Measurements from ENCODE around the gene GYPC. TPM values are rescaled to one million over a fixed set of nuclear protein-coding genes. Genes with fewer than 3 reads are reported as not detected.

The GYPC gene
- total RNA-seq, 2 donors from 2014 or later: 17.3 to 32.9 TPM

- Histone ChIP-seq H3K9me3 (no peaks in the 10 kb centered on the region), H3K36me3 (no peaks in the 10 kb centered on the region), H3K4me3 (no peak overlapping the region), H3K27ac (no peak overlapping the region), H3K4me1 (replicated peaks) (no peaks in the 10 kb centered on the region), H3K27me3 (replicated peaks; ENCODE audit: insufficient read depth) (no peaks in the 10 kb centered on the region)
- TF ChIP-seq CTCF (IDR thresholded peaks at IDR 0.05) (no peak), POLR2AphosphoS5 (IDR thresholded peaks at IDR 0.05) (no peak), POLR2A (IDR thresholded peaks at IDR 0.05) (no peak)
- 94% methylated on average over 9 of the region's 9 CpGs for WGBS
- no peak for DNase-seq (ENCODE audit: low spot score)
- intact Hi-C loops (cut with DNase I): no loop called here
These were observed 23.2 kb downstream of the GYPC start for GRCh38 chr2:126679094-126679713.

GRCh38 chr2:126681505-126681904 lies 25.5 kb downstream of the GYPC start:
- H3K27me3 ChIP-seq (replicated peaks; ENCODE audit: insufficient read depth): no peaks in the 10 kb centered on the region
- DNase-seq (ENCODE audit: low spot score): no peak
- H3K9me3 ChIP-seq: no peaks in the 10 kb centered on the region
- intact Hi-C loops (cut with DNase I): no loop called here
- TF ChIP-seq POLR2A (IDR thresholded peaks at IDR 0.05) (no peak), POLR2AphosphoS5 (IDR thresholded peaks at IDR 0.05) (no peak), CTCF (IDR thresholded peaks at IDR 0.05) (no peak)
- WGBS: 96% methylated on average over 6 of the region's 6 CpGs
- H3K27ac ChIP-seq: no peak overlapping the region
- H3K36me3 ChIP-seq: no peaks in the 10 kb centered on the region
- no peaks in the 10 kb centered on the region for H3K4me1 ChIP-seq (replicated peaks)
- no peak overlapping the region for H3K4me3 ChIP-seq

GRCh38 chr2:126685629-126686028 lies 29.7 kb downstream of the GYPC start:
- no peak overlapping the region for H3K4me3 ChIP-seq
- H3K27me3 ChIP-seq (replicated peaks; ENCODE audit: insufficient read depth): no peaks in the 10 kb centered on the region
- no peak for TF ChIP-seq CTCF (IDR thresholded peaks at IDR 0.05)
- no peak for TF ChIP-seq POLR2A (IDR thresholded peaks at IDR 0.05)
- TF ChIP-seq POLR2AphosphoS5 (IDR thresholded peaks at IDR 0.05): no peak
- no peak overlapping the region for H3K27ac ChIP-seq
- intact Hi-C loops (cut with DNase I): no loop called here
- WGBS: 89% methylated on average over 4 of the region's 4 CpGs
- no peak for DNase-seq (ENCODE audit: low spot score)
- H3K9me3 ChIP-seq: no peaks in the 10 kb centered on the region
- no peaks in the 10 kb centered on the region for H3K36me3 ChIP-seq
- no peaks in the 10 kb centered on the region for H3K4me1 ChIP-seq (replicated peaks)

- H3K27me3 ChIP-seq (replicated peaks; ENCODE audit: insufficient read depth): no peaks in the 10 kb centered on the region
- WGBS: 61% methylated on average over 5 of the region's 5 CpGs
- no peak for DNase-seq (ENCODE audit: low spot score)
- no peaks in the 10 kb centered on the region for H3K4me1 ChIP-seq (replicated peaks)
- no peaks in the 10 kb centered on the region for H3K36me3 ChIP-seq
- H3K27ac ChIP-seq: no peak overlapping the region
- H3K4me3 ChIP-seq: no peak overlapping the region
- no peaks in the 10 kb centered on the region for H3K9me3 ChIP-seq
- TF ChIP-seq CTCF (IDR thresholded peaks at IDR 0.05) (no peak), POLR2A (IDR thresholded peaks at IDR 0.05) (no peak), POLR2AphosphoS5 (IDR thresholded peaks at IDR 0.05) (no peak)
- intact Hi-C loops (cut with DNase I): no loop called here
These were observed 30.3 kb downstream of the GYPC start for GRCh38 chr2:126686286-126686685.

GRCh38 chr2:126686841-126687485 lies 31.0 kb downstream of the GYPC start:
- no peak for TF ChIP-seq POLR2A (IDR thresholded peaks at IDR 0.05)
- TF ChIP-seq POLR2AphosphoS5 (IDR thresholded peaks at IDR 0.05): no peak
- TF ChIP-seq CTCF (IDR thresholded peaks at IDR 0.05): no peak
- no peaks in the 10 kb centered on the region for H3K9me3 ChIP-seq
- WGBS: 78% methylated on average over 5 of the region's 5 CpGs
- no peak overlapping the region for H3K27ac ChIP-seq
- DNase-seq (ENCODE audit: low spot score): no peak
- no peak overlapping the region for H3K4me3 ChIP-seq
- intact Hi-C loops (cut with DNase I): no loop called here
- H3K4me1 ChIP-seq (replicated peaks): no peaks in the 10 kb centered on the region
- no peaks in the 10 kb centered on the region for H3K27me3 ChIP-seq (replicated peaks; ENCODE audit: insufficient read depth)
- H3K36me3 ChIP-seq: no peaks in the 10 kb centered on the region

Measured in prostate gland (tissue), 2 donors.